AG04449 (cell line): ENCODE data around the gene DYNLT5.

Source experiments
- CTCF ChIA-PET: fragments of 350-600 bp; formaldehyde crosslinking; extraction: SDS; loops from one replicate; lab custom pipeline; 2021; ENCODE audit warnings: antibody characterized with exemption; lab: Yijun Ruan, JAX
- POLR2A ChIA-PET: fragments of 400-600, 350-600 bp; formaldehyde crosslinking; extraction: SDS; loops from one replicate; lab custom pipeline; 2020; ENCODE audit warnings: antibody characterized with exemption, inconsistent platforms; lab: Yijun Ruan, JAX
- DNase-seq: peaks from one replicate; pipeline ENCODE4 v3.0.0-alpha.2; 2010; ENCODE audit warnings: low read depth, low spot score
- H3K4me3 ChIP-seq: 2 replicates; pipeline ENCODE4 v1.5.1; 2011; ENCODE audit warnings: low read depth, mild to moderate bottlenecking, control low read depth, low read length
- CTCF ChIP-seq: IDR thresholded peaks from one replicate; pipeline ENCODE4 v1.5.1; 2011; ENCODE audit warnings: mild to moderate bottlenecking, moderate library complexity, low read length, control low read depth, inconsistent platforms; ENCODE audit not compliant: insufficient read depth; ENCODE audit errors: missing control alignments

Gene DYNLT5

GRCh38 chr1:66745451-66745850, 6.8 kb upstream of the DYNLT5 start:
- TF ChIP-seq CTCF = no peak
- ChIA-PET POLR2A (no interaction called here), CTCF (interaction anchor here (1.1 to 1.5 kb wide), 3 partner anchors 19 to 295 kb away, joined by 3 to 9 read pairs (median 5); no protein-coding TSS in a partner anchor)
- H3K4me3 ChIP-seq = no peak overlapping the region
- no peak for DNase-seq

GRCh38 chr1:66747501-66747900, 4.8 kb upstream of the DYNLT5 start:
- POLR2A ChIA-PET = no interaction called here
- H3K4me3 ChIP-seq = no peak overlapping the region
- peak; percentile 24 for DNase-seq
- no peak for TF ChIP-seq CTCF
- CTCF ChIA-PET = interaction anchor here (0.8 to 1.1 kb wide), 2 partner anchors 19 to 21 kb away, joined by 3 to 4 read pairs; no protein-coding TSS in a partner anchor

- no peak for TF ChIP-seq CTCF
These were observed 1.7 kb upstream of the DYNLT5 start for GRCh38 chr1:66750577-66750976.

GRCh38 chr1:66751160-66751559, 1.1 kb upstream of the DYNLT5 start:
- TF ChIP-seq CTCF = no peak
- POLR2A ChIA-PET = no interaction called here
- DNase-seq = no peak
- H3K4me3 ChIP-seq = no peak overlapping the region
- CTCF ChIA-PET = interaction anchor here (1.6 to 2.0 kb wide), 3 partner anchors 12 to 18 kb away, joined by 4 to 6 read pairs (median 5); no protein-coding TSS in a partner anchor

More at GRCh38 chr1:66750577-66750976, 1.7 kb upstream of the DYNLT5 start:
- DNase-seq = no peak
- POLR2A ChIA-PET = no interaction called here
- no peak overlapping the region for H3K4me3 ChIP-seq
- CTCF ChIA-PET = interaction anchor here (1.1 to 1.6 kb wide), 3 partner anchors 11 to 24 kb away, joined by 3 to 5 read pairs (median 4); no protein-coding TSS in a partner anchor

GRCh38 chr1:66752671-66753371, 562 bp downstream of the DYNLT5 start:
- no peak for TF ChIP-seq CTCF
- no peak for DNase-seq
- ChIA-PET CTCF (interaction anchor here (0.7 to 2.0 kb wide), 5 partner anchors 11 to 460 kb away, joined by 3 to 10 read pairs (median 4); no protein-coding TSS in a partner anchor), POLR2A (no interaction called here)
- peak overlapping the region; percentile 53 for H3K4me3 ChIP-seq

- DNase-seq = no peak
- no peak for TF ChIP-seq CTCF
- ChIA-PET CTCF (interaction anchor here (0.6 to 1.6 kb wide), 6 partner anchors 8 to 1051 kb away, joined by 3 to 10 read pairs (median 5); no protein-coding TSS in a partner anchor), POLR2A (no interaction called here)
- H3K4me3 ChIP-seq = no peak overlapping the region
These were observed 5.5 kb downstream of the DYNLT5 start for GRCh38 chr1:66757722-66758240.
